ENCODE results near the gene CAPN1. TPM values are rescaled to one million over a fixed set of nuclear protein-coding genes. Genes with fewer than 3 reads are reported as not detected.

The CAPN1 gene
- total and polyA plus RNA-seq, 2 of the 13 experiments (the other 11 are each of a cell fraction or from before 2014, with no cell fraction given): 57.3 to 82.6 TPM

GRCh38 chr11:65212226-65212801 lies 30.6 kb downstream of the CAPN1 start:
- intact Hi-C loops (cut with micrococcal nuclease; ENCODE audit: unreplicated experiment): no loop called here
- Histone ChIP-seq H3K27me3 (ENCODE audit: control insufficient read depth in 1 of 2, insufficient read depth in 2 of 2, low read length in 2 of 2) (no peaks in the 10 kb centered on the region), H3K4me2 (ENCODE audit: low read depth, low read length) (no peak overlapping the region), H3K79me2 (ENCODE audit: insufficient read depth, low read length) (no peaks in the 10 kb centered on the region), H4K20me1 (ENCODE audit: insufficient read depth, low read length) (no peaks in the 10 kb centered on the region), H3K4me3 (replicated peaks in 1 of 3; ENCODE audit: insufficient read depth in 1 of 3, low read depth in 2 of 3, low read length in 3 of 3) (no peak overlapping the region), H3K36me3 (replicated peaks in 1 of 2; ENCODE audit: control insufficient read depth in 1 of 2, insufficient read depth in 2 of 2, low read length in 2 of 2) (peaks cover 10 to 25% of the 10 kb centered on the region in 2 experiments; a peak in 4 of 5 replicates), H3K9me3 (ENCODE audit: low read length) (no peaks in the 10 kb centered on the region), H3K27ac (ENCODE audit: extremely low read length, insufficient read depth, low read length) (no peak overlapping the region), H3K9ac (ENCODE audit: insufficient read depth, low read depth, low read length) (no peak overlapping the region), H2AFZ (ENCODE audit: low read length) (no peak overlapping the region), H3K4me1 (ENCODE audit: insufficient read depth, low read length) (no peaks in the 10 kb centered on the region)
- DNase-seq (ENCODE audit: low spot score) (no peak), FAIRE-seq (no peak), ATAC-seq (no peak)
- ChIA-PET CTCF (ENCODE audit: low intra/inter-chr PET ratio, low total read pairs) (no interaction called here), POLR2A (no interaction called here)
- no peak for TF ChIP-seq SOX5 (CRISPR knock-in tag; IDR thresholded peaks at IDR 0.05; ENCODE audit: borderline replicate concordance)
- no peak for TF ChIP-seq MYNN (CRISPR knock-in tag; IDR thresholded peaks at IDR 0.05; ENCODE audit: low read depth)
- TF ChIP-seq POLR2A (IDR thresholded peaks at IDR 0.05; ENCODE audit: insufficient read depth in 1 of 2, low read depth in 2 of 2, low read length in 2 of 2): 0 out of 4 replicates have a peak, but pooled peaks of 1 of the 2 experiments have one; percentile 21
- TF ChIP-seq ZNF616 (CRISPR knock-in tag; IDR thresholded peaks at IDR 0.05; ENCODE audit: low read depth): no peak
- peak; percentile 28; the same call in 1 of the 2 replicates for TF ChIP-seq POLR2G (IDR thresholded peaks at IDR 0.05; ENCODE audit: low read depth, low read length)
- TF ChIP-seq AGO2 (optimal IDR thresholded peaks at IDR 0.05; ENCODE audit: low read depth, low read length): peak; percentile 82
- in situ Hi-C loops (cut with HindIII; ENCODE audit: extremely low pct_ligation_motif_present, low pct_unique_long_range_greater_than_20kb): no loop called here
- 95% methylated on average over 9 of the region's 13 CpGs for WGBS (ENCODE audit: low lambda C conversion rate)
- no TSS peak for BruUV-seq (replicated peaks)

DNA sequence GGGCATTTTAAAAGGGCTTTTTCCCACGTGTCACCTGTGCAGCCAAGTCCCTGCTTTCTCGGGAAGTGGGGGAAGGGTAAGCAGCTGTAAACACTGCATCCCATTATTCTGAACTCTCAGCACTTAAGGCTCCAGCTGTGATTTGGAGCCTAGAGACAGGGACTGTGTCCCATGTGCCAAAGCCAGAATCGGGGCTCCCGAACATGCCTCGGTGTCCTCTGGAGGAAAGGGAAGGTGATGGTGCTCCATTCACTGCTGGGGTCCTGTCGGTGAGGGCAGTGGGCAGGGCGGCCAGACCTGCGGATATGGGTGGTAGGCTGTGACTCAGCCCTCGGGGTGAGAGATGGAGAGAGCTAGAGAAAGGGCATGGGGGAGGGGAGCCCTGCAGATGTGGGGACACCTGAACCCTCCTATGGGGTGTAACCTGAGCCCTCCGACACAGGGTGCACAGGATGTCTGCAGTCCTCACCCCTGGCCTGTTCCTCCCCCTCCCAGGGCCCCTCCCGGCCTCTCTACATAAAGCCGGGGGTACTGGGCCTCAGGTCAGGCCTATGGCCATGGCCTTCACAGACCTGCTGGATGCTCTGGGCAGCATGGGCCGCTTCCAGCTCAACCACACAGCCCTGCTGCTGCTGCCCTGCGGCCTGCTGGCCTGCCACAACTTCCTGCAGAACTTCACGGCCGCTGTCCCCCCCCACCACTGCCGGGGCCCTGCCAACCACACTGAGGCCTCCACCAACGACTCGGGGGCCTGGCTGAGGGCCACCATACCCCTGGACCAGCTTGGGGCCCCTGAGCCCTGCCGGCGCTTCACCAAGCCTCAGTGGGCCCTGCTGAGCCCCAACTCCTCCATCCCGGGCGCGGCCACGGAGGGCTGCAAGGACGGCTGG lies 31.8 kb downstream of the CAPN1 start:
- FAIRE-seq: no peak
- peak; percentile 20 for ATAC-seq
- WGBS (ENCODE audit: low lambda C conversion rate): 74% methylated on average over 13 of the region's 26 CpGs
- Histone ChIP-seq H3K36me3 (replicated peaks in 1 of 2; ENCODE audit: control insufficient read depth in 1 of 2, insufficient read depth in 2 of 2, low read length in 2 of 2) (peaks cover 9 to 21% of the 10 kb centered on the region in 2 experiments; a peak in 4 of 5 replicates), H3K27me3 (ENCODE audit: control insufficient read depth in 1 of 2, insufficient read depth in 2 of 2, low read length in 2 of 2) (no peaks in the 10 kb centered on the region), H4K20me1 (ENCODE audit: insufficient read depth, low read length) (no peaks in the 10 kb centered on the region), H3K27ac (ENCODE audit: extremely low read length, insufficient read depth, low read length) (no peak overlapping the region), H3K4me2 (ENCODE audit: low read depth, low read length) (no peak overlapping the region), H3K9ac (ENCODE audit: insufficient read depth, low read depth, low read length) (no peak overlapping the region), H3K9me3 (ENCODE audit: low read length) (no peaks in the 10 kb centered on the region), H3K4me1 (ENCODE audit: insufficient read depth, low read length) (no peaks in the 10 kb centered on the region), H3K4me3 (replicated peaks in 1 of 3; ENCODE audit: insufficient read depth in 1 of 3, low read depth in 2 of 3, low read length in 3 of 3) (no peak overlapping the region), H3K79me2 (ENCODE audit: insufficient read depth, low read length) (no peaks in the 10 kb centered on the region), H2AFZ (ENCODE audit: low read length) (no peak overlapping the region)
- in situ Hi-C loops (cut with HindIII; ENCODE audit: extremely low pct_ligation_motif_present, low pct_unique_long_range_greater_than_20kb): no loop called here
- BruUV-seq (replicated peaks): no TSS peak
- POLR2A ChIA-PET: interaction anchor here (1.2 kb wide), 1 partner anchor 284 kb away, joined by 3 read pairs; no protein-coding TSS in a partner anchor
- intact Hi-C loops (cut with micrococcal nuclease; ENCODE audit: unreplicated experiment): no loop called here
- CTCF ChIA-PET (ENCODE audit: low intra/inter-chr PET ratio, low total read pairs): no interaction called here
- DNase-seq (ENCODE audit: low spot score): no peak
- no peak for TF ChIP-seq SRSF1 (optimal IDR thresholded peaks at IDR 0.05; ENCODE audit: low read depth, low read length)
- TF ChIP-seq RBM22 (optimal IDR thresholded peaks at IDR 0.05; ENCODE audit: low read length): no peak
- no peak for TF ChIP-seq ZEB1 (IDR thresholded peaks at IDR 0.05; ENCODE audit: insufficient replicate concordance, low read depth)
- TF ChIP-seq FOSL2 (CRISPR knock-in tag; IDR thresholded peaks at IDR 0.05): no peak
- no peak for TF ChIP-seq ZKSCAN5 (CRISPR knock-in tag; IDR thresholded peaks at IDR 0.05)
- TF ChIP-seq ZNF746 (CRISPR knock-in tag; IDR thresholded peaks at IDR 0.05): no peak
- TF ChIP-seq ZNF30 (CRISPR knock-in tag; IDR thresholded peaks at IDR 0.05): no peak
- no peak for TF ChIP-seq KDM6A (CRISPR knock-in tag; IDR thresholded peaks at IDR 0.05; ENCODE audit: low read depth)
- TF ChIP-seq, protein P1, sequence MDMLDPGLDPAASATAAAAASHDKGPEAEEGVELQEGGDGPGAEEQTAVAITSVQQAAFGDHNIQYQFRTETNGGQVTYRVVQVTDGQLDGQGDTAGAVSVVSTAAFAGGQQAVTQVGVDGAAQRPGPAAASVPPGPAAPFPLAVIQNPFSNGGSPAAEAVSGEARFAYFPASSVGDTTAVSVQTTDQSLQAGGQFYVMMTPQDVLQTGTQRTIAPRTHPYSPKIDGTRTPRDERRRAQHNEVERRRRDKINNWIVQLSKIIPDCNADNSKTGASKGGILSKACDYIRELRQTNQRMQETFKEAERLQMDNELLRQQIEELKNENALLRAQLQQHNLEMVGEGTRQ (IDR thresholded peaks at IDR 0.05; ENCODE audit: low read depth, low read length): no peak
- TF ChIP-seq, protein P1 (CRISPR knock-in tag; IDR thresholded peaks at IDR 0.05; ENCODE audit: borderline replicate concordance): no peak
- TF ChIP-seq ZFX (CRISPR knock-in tag; IDR thresholded peaks at IDR 0.05; ENCODE audit: low read depth): no peak
- peak; percentile 89 for TF ChIP-seq AGO2 (optimal IDR thresholded peaks at IDR 0.05; ENCODE audit: low read depth, low read length)
